HEK293T (cell line): Measurements from ENCODE around the gene CDH1.
"Not testable (repeated sequence)": the region's sequence is repeated elsewhere in the genome, so short reads cannot be mapped to it uniquely, and the experiment has no call there.

ENCODE experiments used
- CTCF ChIA-PET: fragments of 350-600 bp; formaldehyde crosslinking; extraction: SDS; loops from one replicate; lab custom pipeline; 2021; ENCODE audit warnings: antibody characterized with exemption, inconsistent platforms; lab: Yijun Ruan, JAX
- POLR2A ChIA-PET: fragments of 350-600 bp; formaldehyde crosslinking; extraction: SDS; loops from one replicate; lab custom pipeline; 2020; ENCODE audit warnings: antibody characterized with exemption, inconsistent platforms; lab: Yijun Ruan, JAX
- DNase-seq: peaks from one replicate; pipeline ENCODE4 v3.0.0; 2012; ENCODE audit warnings: mixed read lengths; ENCODE audit errors: extremely low spot score
- ARNT ChIP-seq: fragments of 450-650 bp; IDR thresholded peaks from 2 replicates; pipeline ENCODE4 v1.6.1; 2017; ENCODE audit warnings: mild to moderate bottlenecking
- BHLHE40 ChIP-seq: fragments of 450-650 bp; IDR thresholded peaks from 2 replicates; pipeline ENCODE4 v1.6.1; 2016; ENCODE audit warnings: mild to moderate bottlenecking, moderate library complexity, borderline replicate concordance
- CTBP1 ChIP-seq: fragments of 450-650 bp; IDR thresholded peaks from 2 replicates; pipeline ENCODE4 v1.6.1; 2016; ENCODE audit warnings: borderline replicate concordance
- ELF4 ChIP-seq: fragments of 450-650 bp; IDR thresholded peaks from 2 replicates; pipeline ENCODE4 v1.6.1; 2017; ENCODE audit warnings: antibody characterized with exemption
- FOXA1 ChIP-seq: fragments of 450-650 bp; IDR thresholded peaks from 2 replicates; pipeline ENCODE4 v1.6.1; 2016; ENCODE audit warnings: mild to moderate bottlenecking
- FOXK2 ChIP-seq: fragments of 450-650 bp; IDR thresholded peaks from 2 replicates; pipeline ENCODE4 v1.6.1; 2016; ENCODE audit warnings: mild to moderate bottlenecking
- FOXM1 ChIP-seq: fragments of 450-650 bp; IDR thresholded peaks from 2 replicates; pipeline ENCODE4 v1.6.1; 2017; ENCODE audit warnings: mild to moderate bottlenecking, borderline replicate concordance
- HDGF ChIP-seq: fragments of 450-650 bp; IDR thresholded peaks from 2 replicates; pipeline ENCODE4 v1.6.1; 2017; ENCODE audit warnings: antibody characterized with exemption, borderline replicate concordance
- L3MBTL2 ChIP-seq: fragments of 450-650 bp; conservative IDR thresholded peaks from 2 replicates; pipeline ENCODE4 v1.6.1; 2016; ENCODE audit warnings: mild to moderate bottlenecking
- LEF1 ChIP-seq: fragments of 450-650 bp; IDR thresholded peaks from 2 replicates; pipeline ENCODE4 v1.6.1; 2017; ENCODE audit warnings: mild to moderate bottlenecking, borderline replicate concordance
- NFRKB ChIP-seq: fragments of 450-650 bp; IDR thresholded peaks from 2 replicates; pipeline ENCODE4 v1.6.1; 2016; ENCODE audit warnings: mild to moderate bottlenecking, moderate library complexity
- SP1 ChIP-seq: fragments of 450-650 bp; IDR thresholded peaks from 2 replicates; pipeline ENCODE4 v1.6.1; 2017
- SUZ12 ChIP-seq: fragments of 450-650 bp; IDR thresholded peaks from 2 replicates; pipeline ENCODE4 v1.6.1; 2016; ENCODE audit warnings: mild to moderate bottlenecking
- TARDBP ChIP-seq: fragments of 450-650 bp; IDR thresholded peaks from 2 replicates; pipeline ENCODE4 v1.6.1; 2016
- ZNF384 ChIP-seq: fragments of 450-650 bp; IDR thresholded peaks from 2 replicates; pipeline ENCODE4 v1.6.1; 2016
- TF ChIP-seq, protein P1 (sequence below): fragments of 450-650 bp; IDR thresholded peaks from 2 replicates; pipeline ENCODE4 v1.6.1; 2016

The CDH1 gene

DNA sequence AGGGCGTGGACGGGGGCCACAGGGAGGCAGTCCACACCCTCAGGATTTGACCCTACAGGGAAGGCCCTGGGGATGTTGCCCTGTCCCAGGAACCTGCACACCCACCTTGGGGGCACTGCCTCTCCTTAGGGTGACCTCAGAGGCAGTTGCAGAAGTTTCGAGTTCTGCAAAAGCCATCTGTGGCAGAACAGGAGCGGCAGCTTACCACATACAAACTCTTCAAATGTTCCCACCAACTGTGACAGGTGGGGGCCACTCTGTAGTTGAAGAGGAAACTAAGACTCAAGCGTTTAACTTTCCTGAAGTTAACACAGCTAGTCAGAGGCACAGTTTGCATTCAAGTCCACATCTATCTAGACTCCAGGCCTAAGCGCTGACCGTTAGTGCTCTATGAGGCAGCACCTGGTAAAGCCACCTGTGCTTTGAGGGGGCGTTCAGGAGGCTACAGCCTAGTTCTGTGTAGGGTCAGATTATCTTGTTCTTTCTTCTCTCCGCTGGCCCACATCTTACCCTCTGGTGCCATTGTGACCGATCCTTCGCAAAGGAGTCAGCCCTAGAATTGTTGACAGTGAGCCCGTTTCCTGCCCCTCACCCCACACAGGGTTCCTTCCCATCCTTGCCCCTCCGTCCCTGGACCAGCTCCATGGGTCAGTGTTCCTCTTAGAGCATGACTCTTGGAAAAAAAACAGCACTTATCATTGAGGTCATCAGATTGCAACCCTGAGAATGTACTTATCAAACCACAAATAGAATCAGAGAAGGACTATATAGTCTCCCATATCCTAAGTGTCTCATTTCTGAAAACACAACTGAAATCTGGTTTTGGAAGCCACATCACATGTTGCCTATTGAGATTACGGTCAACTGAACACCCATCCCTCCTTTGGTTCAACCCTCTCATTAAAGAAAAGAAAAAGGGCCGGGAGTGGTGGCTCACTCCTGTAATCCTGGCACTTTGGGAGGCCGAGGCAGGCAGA, 45.4 kb downstream of the CDH1 start:
- CTCF ChIA-PET = no interaction called here
- DNase-seq = no peak

DNA sequence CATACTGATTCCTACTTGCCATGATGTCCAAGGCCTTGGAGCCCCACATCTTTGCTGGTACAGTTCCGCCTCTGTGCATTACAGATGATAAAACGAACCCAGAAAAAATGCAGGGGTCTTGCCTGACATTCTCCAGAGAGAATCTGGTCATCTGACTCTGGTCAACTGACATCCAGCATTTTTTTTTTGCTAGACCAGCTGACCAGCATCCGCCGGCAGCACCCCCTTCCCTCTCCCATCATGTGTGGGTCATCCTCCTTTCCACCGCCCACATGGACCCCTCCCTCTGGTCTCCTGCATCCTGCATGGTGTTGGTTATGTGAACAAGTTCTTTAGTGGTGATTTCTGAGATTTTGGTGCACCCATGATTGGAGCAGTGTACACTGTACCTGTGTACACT, 47.1 kb downstream of the CDH1 start:
- CTCF ChIA-PET = no interaction called here
- TF ChIP-seq CTBP1 (no peak), ELF4 (no peak), ZNF384 (no peak), FOXK2 (no peak), FOXM1 (no peak), BHLHE40 (no peak), LEF1 (no peak), HDGF (no peak), ARNT (no peak), TARDBP (no peak), SP1 (no peak), L3MBTL2 (no peak), SUZ12 (no peak)
- TF ChIP-seq, protein P1, sequence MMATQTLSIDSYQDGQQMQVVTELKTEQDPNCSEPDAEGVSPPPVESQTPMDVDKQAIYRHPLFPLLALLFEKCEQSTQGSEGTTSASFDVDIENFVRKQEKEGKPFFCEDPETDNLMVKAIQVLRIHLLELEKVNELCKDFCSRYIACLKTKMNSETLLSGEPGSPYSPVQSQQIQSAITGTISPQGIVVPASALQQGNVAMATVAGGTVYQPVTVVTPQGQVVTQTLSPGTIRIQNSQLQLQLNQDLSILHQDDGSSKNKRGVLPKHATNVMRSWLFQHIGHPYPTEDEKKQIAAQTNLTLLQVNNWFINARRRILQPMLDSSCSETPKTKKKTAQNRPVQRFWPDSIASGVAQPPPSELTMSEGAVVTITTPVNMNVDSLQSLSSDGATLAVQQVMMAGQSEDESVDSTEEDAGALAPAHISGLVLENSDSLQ = no peak
- POLR2A ChIA-PET = no interaction called here
- DNase-seq = no peak

More for the DNA sequence above, 45.4 kb downstream of the CDH1 start:
- POLR2A ChIA-PET = no interaction called here
- TF ChIP-seq FOXK2 (no peak), ELF4 (no peak), CTBP1 (no peak), FOXM1 (no peak), HDGF (no peak), BHLHE40 (no peak), LEF1 (no peak), SUZ12 (no peak), TARDBP (no peak)
- TF ChIP-seq, protein P1 = no peak

DNA sequence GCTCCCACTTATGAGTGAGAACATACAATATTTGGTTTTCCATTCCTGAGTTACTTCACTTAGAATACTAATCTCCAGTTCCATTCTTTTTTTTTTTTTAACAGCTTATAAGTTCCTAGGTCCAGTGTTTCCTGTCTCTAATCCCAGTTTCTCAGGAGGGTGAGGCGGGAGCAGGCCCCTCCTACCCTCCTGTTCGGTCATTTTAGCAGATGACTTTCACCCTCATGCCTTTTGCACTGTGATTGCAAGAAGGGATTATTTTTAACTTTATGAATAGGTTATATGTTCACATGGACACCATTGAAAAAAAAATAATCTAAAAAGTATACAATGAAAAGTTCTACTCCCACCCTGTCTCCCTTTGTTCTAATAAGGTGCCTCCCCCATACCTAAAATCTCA, 47.6 kb downstream of the CDH1 start:
- CTCF ChIA-PET = no interaction called here
- TF ChIP-seq FOXK2 (no peak), HDGF (no peak), BHLHE40 (no peak), LEF1 (no peak), NFRKB (no peak), ZNF384 (no peak), SP1 (no peak), SUZ12 (no peak), ELF4 (no peak), L3MBTL2 (no peak), TARDBP (no peak), FOXA1 (no peak), FOXM1 (no peak), ARNT (no peak), CTBP1 (no peak)
- TF ChIP-seq, protein P1 = no peak
- POLR2A ChIA-PET = no interaction called here
- DNase-seq = no peak

DNA sequence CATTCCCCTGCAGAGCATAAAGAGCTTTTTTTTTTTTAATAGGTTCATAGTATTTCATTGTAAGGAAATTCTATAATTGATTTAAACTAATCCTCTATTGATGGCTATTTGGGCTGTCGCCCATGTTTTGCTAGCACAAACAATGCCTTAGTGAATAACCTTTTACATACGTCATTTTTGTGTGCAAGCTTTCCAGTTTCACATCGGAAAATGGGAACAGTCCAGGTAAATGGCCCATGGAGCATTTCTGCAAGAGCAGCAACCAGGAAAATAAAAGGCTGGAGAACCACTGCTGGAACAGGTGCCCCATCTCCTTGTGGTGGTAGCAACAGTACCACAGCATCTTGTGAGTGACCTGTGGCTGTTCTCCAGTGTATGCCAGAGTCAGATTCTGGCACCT, 48.6 kb downstream of the CDH1 start:
- ChIA-PET CTCF (no interaction called here), POLR2A (no interaction called here)
- TF ChIP-seq CTBP1 (no peak), SP1 (no peak), HDGF (no peak), L3MBTL2 (no peak), FOXM1 (no peak), ARNT (no peak), ZNF384 (no peak), LEF1 (no peak), BHLHE40 (no peak), NFRKB (no peak)
- TF ChIP-seq, protein P1 = no peak
- no peak for DNase-seq

DNA sequence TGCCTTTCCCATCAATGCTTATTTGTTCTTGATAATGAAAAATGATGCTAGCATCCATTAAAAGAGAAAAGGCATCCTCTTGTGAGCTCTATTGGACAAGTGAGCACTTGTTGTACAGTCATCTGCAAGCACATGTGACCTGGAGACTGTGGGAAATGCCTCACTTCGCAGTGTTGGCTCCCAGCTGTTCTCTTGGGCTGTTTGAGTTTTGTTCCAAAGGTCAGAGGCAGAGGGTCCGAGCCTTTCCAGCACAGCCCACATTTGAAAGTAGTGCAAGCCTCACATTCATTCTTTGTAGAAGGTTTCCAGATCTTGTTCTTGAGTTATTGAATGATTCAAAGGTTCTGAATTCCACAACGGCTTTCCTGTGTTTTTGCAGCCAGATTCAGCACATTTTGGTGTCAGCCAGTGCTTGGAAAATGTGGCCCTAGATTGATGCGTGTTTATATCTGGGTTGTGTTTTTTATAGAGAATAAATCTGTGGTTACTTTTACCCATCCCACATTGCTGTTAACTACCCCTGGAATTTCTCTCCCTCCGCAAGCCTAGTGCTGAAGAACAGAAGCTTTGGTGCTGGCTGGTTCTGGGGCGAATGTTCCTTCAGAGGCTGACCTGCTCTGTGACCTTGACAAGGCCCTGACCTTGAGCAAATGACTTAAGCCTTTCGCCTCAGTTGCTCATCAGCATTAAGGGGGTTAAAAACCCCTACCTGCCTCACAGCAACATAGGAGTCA, 49.8 kb downstream of the CDH1 start:
- TF ChIP-seq NFRKB = no peak
- TF ChIP-seq, protein P1 = no peak
- TF ChIP-seq ZNF384 = no peak
- ChIA-PET POLR2A (no interaction called here), CTCF (no interaction called here)
- no peak for DNase-seq

DNA sequence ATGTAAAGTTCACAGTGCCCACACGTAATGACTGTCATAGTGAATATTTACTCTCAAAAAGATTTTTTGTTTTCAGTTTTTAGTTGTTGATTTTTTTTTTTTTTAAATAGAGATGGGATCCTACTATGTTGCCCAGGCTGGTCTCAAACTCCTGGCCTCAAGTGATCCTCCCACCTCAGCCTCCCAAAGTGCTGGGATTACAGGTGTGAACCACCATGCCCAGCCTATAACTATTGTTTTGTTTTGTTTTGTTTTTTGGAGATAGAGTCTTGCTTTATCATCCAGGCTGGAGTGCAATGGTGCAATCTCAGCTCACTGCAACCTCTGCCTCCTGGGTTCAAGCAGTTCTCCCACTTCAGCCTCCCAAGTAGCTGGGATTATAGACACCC, 50.3 kb downstream of the CDH1 start:
- CTCF ChIA-PET, DNase-seq, POLR2A ChIA-PET: not testable (repeated sequence)
